Measurements from ENCODE around the gene COA7. TPM values are rescaled to one million over a fixed set of nuclear protein-coding genes. Genes with fewer than 3 reads are reported as not detected.

COA7 gene
- total RNA-seq, 3 donors from 2014 or later: 7.4 to 12.8 (median 9.8) TPM

GRCh38 chr1:52674497-52675384 is 23.4 kb downstream of the COA7 start:
- Histone ChIP-seq H3K4me1 (no peaks in the 10 kb centered on the region), H3K27ac (no peak overlapping the region), H3K27me3 (no peaks in the 10 kb centered on the region), H3K4me3 (no peak overlapping the region), H3K36me3 (no peaks in the 10 kb centered on the region), H3K9me3 (no peaks in the 10 kb centered on the region)
- no peak for DNase-seq (ENCODE audit: low spot score in 2 of 2)
- intact Hi-C loops (cut with DNase I; ENCODE audit: low total_unique reads): no loop called here
- TF ChIP-seq POLR2AphosphoS5 (IDR thresholded peaks at IDR 0.05): no peak
- no peak for TF ChIP-seq CTCF (IDR thresholded peaks at IDR 0.05)
- TF ChIP-seq POLR2A (IDR thresholded peaks at IDR 0.05): no peak

GRCh38 chr1:52673513-52673912 is 24.6 kb downstream of the COA7 start:
- TF ChIP-seq POLR2A (IDR thresholded peaks at IDR 0.05): no peak
- TF ChIP-seq POLR2AphosphoS5 (IDR thresholded peaks at IDR 0.05): no peak
- no peak for TF ChIP-seq CTCF (IDR thresholded peaks at IDR 0.05)
- Histone ChIP-seq H3K4me3 (no peak overlapping the region), H3K4me1 (no peaks in the 10 kb centered on the region), H3K36me3 (no peaks in the 10 kb centered on the region), H3K9me3 (no peaks in the 10 kb centered on the region), H3K27ac (no peak overlapping the region), H3K27me3 (no peaks in the 10 kb centered on the region)
- intact Hi-C loops (cut with DNase I; ENCODE audit: low total_unique reads): no loop called here
- DNase-seq (ENCODE audit: low spot score in 2 of 2): no peak

- intact Hi-C loops (cut with DNase I; ENCODE audit: low total_unique reads): no loop called here
- TF ChIP-seq CTCF (IDR thresholded peaks at IDR 0.05) (no peak), POLR2AphosphoS5 (IDR thresholded peaks at IDR 0.05) (no peak), POLR2A (IDR thresholded peaks at IDR 0.05) (no peak)
- Histone ChIP-seq H3K4me1 (no peaks in the 10 kb centered on the region), H3K27ac (no peak overlapping the region), H3K36me3 (no peaks in the 10 kb centered on the region), H3K4me3 (no peak overlapping the region), H3K27me3 (no peaks in the 10 kb centered on the region), H3K9me3 (no peaks in the 10 kb centered on the region)
- DNase-seq (ENCODE audit: low spot score in 2 of 2): no peak
Measured at GRCh38 chr1:52672946-52673345, 25.2 kb downstream of the COA7 start.

- Histone ChIP-seq H3K9me3 (no peaks in the 10 kb centered on the region), H3K4me1 (no peaks in the 10 kb centered on the region), H3K36me3 (no peaks in the 10 kb centered on the region), H3K27me3 (no peaks in the 10 kb centered on the region), H3K27ac (no peak overlapping the region), H3K4me3 (no peak overlapping the region)
- no peak for TF ChIP-seq POLR2A (IDR thresholded peaks at IDR 0.05)
- no peak for TF ChIP-seq POLR2AphosphoS5 (IDR thresholded peaks at IDR 0.05)
- no peak for TF ChIP-seq CTCF (IDR thresholded peaks at IDR 0.05)
- intact Hi-C loops (cut with DNase I; ENCODE audit: low total_unique reads): no loop called here
- DNase-seq (ENCODE audit: low spot score in 2 of 2): no peak
Measured at GRCh38 chr1:52670604-52671003, 27.5 kb downstream of the COA7 start.

- H3K4me1 ChIP-seq: no peaks in the 10 kb centered on the region
- TF ChIP-seq CTCF (IDR thresholded peaks at IDR 0.05) (no peak), POLR2A (IDR thresholded peaks at IDR 0.05) (no peak), POLR2AphosphoS5 (IDR thresholded peaks at IDR 0.05) (no peak)
- intact Hi-C loops (cut with DNase I; ENCODE audit: low total_unique reads): no loop called here
- no peak overlapping the region for H3K4me3 ChIP-seq
- H3K27ac ChIP-seq: no peak overlapping the region
- no peaks in the 10 kb centered on the region for H3K27me3 ChIP-seq
- DNase-seq (ENCODE audit: low spot score in 2 of 2): no peak
- H3K9me3 ChIP-seq: no peaks in the 10 kb centered on the region
- no peaks in the 10 kb centered on the region for H3K36me3 ChIP-seq
Measured at GRCh38 chr1:52669696-52670095, 28.5 kb downstream of the COA7 start.
